Glutamatergic neuron (in vitro differentiated cells): ENCODE results near the gene DLX3. TPM values are rescaled to one million over a fixed set of nuclear protein-coding genes. Genes with fewer than 3 reads are reported as not detected.

Experiments used
- DNase-seq: peaks from one replicate; pipeline ENCODE4 v3.0.0; 2022
- H3K27ac Mint-ChIP-seq: one replicate; pipeline ENCODE4 v1.8.0; 2020; ENCODE audit warnings: mild to moderate bottlenecking, mixed read lengths, inconsistent platforms; ENCODE audit not compliant: unreplicated experiment
- H3K27me3 Mint-ChIP-seq: one replicate; pipeline ENCODE4 v1.8.0; 2020; ENCODE audit warnings: mild to moderate bottlenecking, moderate library complexity, mixed read lengths, inconsistent platforms; ENCODE audit not compliant: unreplicated experiment
- H3K36me3 Mint-ChIP-seq: one replicate; pipeline ENCODE4 v1.8.0; 2020; ENCODE audit warnings: mild to moderate bottlenecking, mixed read lengths, inconsistent platforms; ENCODE audit not compliant: unreplicated experiment
- H3K4me1 Mint-ChIP-seq: one replicate; pipeline ENCODE4 v1.8.0; 2020; ENCODE audit warnings: mild to moderate bottlenecking, low read depth, mixed read lengths, inconsistent platforms; ENCODE audit not compliant: unreplicated experiment
- H3K4me3 Mint-ChIP-seq: one replicate; pipeline ENCODE4 v1.8.0; 2020; ENCODE audit warnings: mild to moderate bottlenecking, mixed read lengths, inconsistent platforms; ENCODE audit not compliant: unreplicated experiment
- H3K9me3 Mint-ChIP-seq: one replicate; pipeline ENCODE4 v1.8.0; 2020; ENCODE audit warnings: mild to moderate bottlenecking, moderate library complexity, mixed read lengths, inconsistent platforms; ENCODE audit not compliant: unreplicated experiment
- CTCF ChIP-seq: fragments of 200-600 bp; sonication (generic); IDR thresholded peaks from one replicate; pipeline ENCODE4 v1.5.0; 2021; ENCODE audit not compliant: partially characterized antibody, unreplicated experiment
- total RNA-seq: library from RNA; stranded (reverse); fragmentation: NEBNext Ultra II Directional; extraction: Animal tissue kit (Norgen Biotek cat#: 25700); gene quantifications from one replicate; pipeline ENCODE4 v1.2.1, GENCODE V29; 2021; ENCODE audit not compliant: unreplicated experiment

Gene DLX3
- total RNA-seq, 1 donor from 2014 or later, result 0.37 TPM

- TF ChIP-seq CTCF, result no peak
- no peak overlapping the region for H3K27ac Mint-ChIP-seq
- H3K9me3 Mint-ChIP-seq, result peaks cover 10% of the 10 kb centered on the region
- H3K36me3 Mint-ChIP-seq, result no peaks in the 10 kb centered on the region
- H3K4me1 Mint-ChIP-seq, result peaks cover 2% of the 10 kb centered on the region
- peaks cover 34% of the 10 kb centered on the region for H3K27me3 Mint-ChIP-seq
- no peak overlapping the region for H3K4me3 Mint-ChIP-seq
- no peak for DNase-seq
Observed at GRCh38 chr17:49989518-49989880, 5.5 kb downstream of the DLX3 start.

- no peak for DNase-seq
- TF ChIP-seq CTCF, result no peak
- no peaks in the 10 kb centered on the region for H3K4me1 Mint-ChIP-seq
- no peaks in the 10 kb centered on the region for H3K36me3 Mint-ChIP-seq
- H3K9me3 Mint-ChIP-seq, result peaks cover 8% of the 10 kb centered on the region
- H3K27me3 Mint-ChIP-seq, result peaks cover 29% of the 10 kb centered on the region
- H3K27ac Mint-ChIP-seq, result no peak overlapping the region
- H3K4me3 Mint-ChIP-seq, result no peak overlapping the region
Observed at GRCh38 chr17:49987681-49988441, 7.2 kb downstream of the DLX3 start.

- Mint-ChIP-seq H3K27ac (no peak overlapping the region), H3K4me3 (no peak overlapping the region), H3K27me3 (peaks cover 25% of the 10 kb centered on the region), H3K9me3 (peaks cover 8% of the 10 kb centered on the region), H3K36me3 (no peaks in the 10 kb centered on the region), H3K4me1 (no peaks in the 10 kb centered on the region)
- TF ChIP-seq CTCF, result no peak
- no peak for DNase-seq
Observed at GRCh38 chr17:49987290-49987585, 7.8 kb downstream of the DLX3 start.

- TF ChIP-seq CTCF, result no peak
- no peaks in the 10 kb centered on the region for H3K36me3 Mint-ChIP-seq
- no peaks in the 10 kb centered on the region for H3K4me1 Mint-ChIP-seq
- no peak for DNase-seq
- peaks cover 5% of the 10 kb centered on the region for H3K9me3 Mint-ChIP-seq
- no peak overlapping the region for H3K27ac Mint-ChIP-seq
- H3K27me3 Mint-ChIP-seq, result peaks cover 24% of the 10 kb centered on the region
- no peak overlapping the region for H3K4me3 Mint-ChIP-seq
Observed at GRCh38 chr17:49986396-49987289, 8.4 kb downstream of the DLX3 start.

GRCh38 chr17:49985310-49985990 is 9.6 kb downstream of the DLX3 start:
- H3K4me1 Mint-ChIP-seq, result peaks cover 2% of the 10 kb centered on the region
- no peaks in the 10 kb centered on the region for H3K36me3 Mint-ChIP-seq
- no peak overlapping the region for H3K4me3 Mint-ChIP-seq
- no peak for TF ChIP-seq CTCF
- H3K27ac Mint-ChIP-seq, result no peak overlapping the region
- peaks cover 5% of the 10 kb centered on the region for H3K9me3 Mint-ChIP-seq
- DNase-seq, result no peak
- H3K27me3 Mint-ChIP-seq, result peaks cover 19% of the 10 kb centered on the region
